Liver (tissue), 3 donors: ENCODE data around the gene RASA1.

ENCODE experiments used
- HNF4A ChIP-seq, 2 donors: conservative IDR thresholded peaks; 2 replicates each; pipeline ENCODE4 v1.6.1; 2016; ENCODE audit warnings: antibody characterized with exemption in 2 of 2, mild to moderate bottlenecking in 2 of 2
- JUND ChIP-seq, 2 donors: IDR thresholded peaks; 2 replicates each; pipeline ENCODE4 v1.6.1; 2016; ENCODE audit warnings: antibody characterized with exemption in 2 of 2
- RAD21 ChIP-seq, 2 donors: IDR thresholded peaks; 2 replicates each; pipeline ENCODE4 v1.6.1; 2016; ENCODE audit warnings: antibody characterized with exemption in 2 of 2, mild to moderate bottlenecking in 2 of 2
- TAF1 ChIP-seq: conservative IDR thresholded peaks from 2 replicates; pipeline ENCODE4 v1.6.1; 2016; ENCODE audit warnings: antibody characterized with exemption, mild to moderate bottlenecking
- TF ChIP-seq, protein P1 (sequence below): fragments of 150-350 bp; IDR thresholded peaks from 2 replicates; pipeline ENCODE4 v1.5.1; 2017; ENCODE audit warnings: improper control_type of control experiment, low read depth, low read length; ENCODE audit not compliant: missing input control
- TF ChIP-seq, protein P2 (sequence below): IDR thresholded peaks from 2 replicates; pipeline ENCODE4 v1.6.1; 2016; ENCODE audit warnings: antibody characterized with exemption, mild to moderate bottlenecking
- donor health status: healthy.
- donor health status: healthy.

DNA sequence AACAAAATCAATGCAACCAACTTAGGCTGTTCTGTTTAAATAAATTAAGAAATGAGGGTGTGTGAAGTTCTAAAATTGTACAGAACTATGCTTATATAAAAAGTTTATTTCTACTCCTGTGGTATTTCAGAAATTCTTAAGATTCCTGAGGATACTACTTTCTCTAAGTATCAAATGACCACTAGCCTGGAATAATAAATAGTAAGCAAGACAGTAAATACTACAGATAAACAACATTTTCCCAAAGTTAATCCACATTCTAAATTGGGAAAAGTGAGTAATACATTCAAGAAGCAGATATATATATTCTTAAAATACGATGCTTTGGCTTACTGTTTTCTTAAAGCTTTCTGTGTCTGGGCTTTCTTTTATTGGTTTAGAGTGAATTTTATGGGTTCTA lies 115.5 kb downstream of the RASA1 start:
- TF ChIP-seq, protein P1, sequence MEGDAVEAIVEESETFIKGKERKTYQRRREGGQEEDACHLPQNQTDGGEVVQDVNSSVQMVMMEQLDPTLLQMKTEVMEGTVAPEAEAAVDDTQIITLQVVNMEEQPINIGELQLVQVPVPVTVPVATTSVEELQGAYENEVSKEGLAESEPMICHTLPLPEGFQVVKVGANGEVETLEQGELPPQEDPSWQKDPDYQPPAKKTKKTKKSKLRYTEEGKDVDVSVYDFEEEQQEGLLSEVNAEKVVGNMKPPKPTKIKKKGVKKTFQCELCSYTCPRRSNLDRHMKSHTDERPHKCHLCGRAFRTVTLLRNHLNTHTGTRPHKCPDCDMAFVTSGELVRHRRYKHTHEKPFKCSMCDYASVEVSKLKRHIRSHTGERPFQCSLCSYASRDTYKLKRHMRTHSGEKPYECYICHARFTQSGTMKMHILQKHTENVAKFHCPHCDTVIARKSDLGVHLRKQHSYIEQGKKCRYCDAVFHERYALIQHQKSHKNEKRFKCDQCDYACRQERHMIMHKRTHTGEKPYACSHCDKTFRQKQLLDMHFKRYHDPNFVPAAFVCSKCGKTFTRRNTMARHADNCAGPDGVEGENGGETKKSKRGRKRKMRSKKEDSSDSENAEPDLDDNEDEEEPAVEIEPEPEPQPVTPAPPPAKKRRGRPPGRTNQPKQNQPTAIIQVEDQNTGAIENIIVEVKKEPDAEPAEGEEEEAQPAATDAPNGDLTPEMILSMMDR, result no peak
- TF ChIP-seq HNF4A (conservative IDR thresholded peaks at IDR 0.05) (no peak), RAD21 (IDR thresholded peaks at IDR 0.05) (no peak), JUND (IDR thresholded peaks at IDR 0.05) (no peak), TAF1 (no peak)
- TF ChIP-seq, protein P2, sequence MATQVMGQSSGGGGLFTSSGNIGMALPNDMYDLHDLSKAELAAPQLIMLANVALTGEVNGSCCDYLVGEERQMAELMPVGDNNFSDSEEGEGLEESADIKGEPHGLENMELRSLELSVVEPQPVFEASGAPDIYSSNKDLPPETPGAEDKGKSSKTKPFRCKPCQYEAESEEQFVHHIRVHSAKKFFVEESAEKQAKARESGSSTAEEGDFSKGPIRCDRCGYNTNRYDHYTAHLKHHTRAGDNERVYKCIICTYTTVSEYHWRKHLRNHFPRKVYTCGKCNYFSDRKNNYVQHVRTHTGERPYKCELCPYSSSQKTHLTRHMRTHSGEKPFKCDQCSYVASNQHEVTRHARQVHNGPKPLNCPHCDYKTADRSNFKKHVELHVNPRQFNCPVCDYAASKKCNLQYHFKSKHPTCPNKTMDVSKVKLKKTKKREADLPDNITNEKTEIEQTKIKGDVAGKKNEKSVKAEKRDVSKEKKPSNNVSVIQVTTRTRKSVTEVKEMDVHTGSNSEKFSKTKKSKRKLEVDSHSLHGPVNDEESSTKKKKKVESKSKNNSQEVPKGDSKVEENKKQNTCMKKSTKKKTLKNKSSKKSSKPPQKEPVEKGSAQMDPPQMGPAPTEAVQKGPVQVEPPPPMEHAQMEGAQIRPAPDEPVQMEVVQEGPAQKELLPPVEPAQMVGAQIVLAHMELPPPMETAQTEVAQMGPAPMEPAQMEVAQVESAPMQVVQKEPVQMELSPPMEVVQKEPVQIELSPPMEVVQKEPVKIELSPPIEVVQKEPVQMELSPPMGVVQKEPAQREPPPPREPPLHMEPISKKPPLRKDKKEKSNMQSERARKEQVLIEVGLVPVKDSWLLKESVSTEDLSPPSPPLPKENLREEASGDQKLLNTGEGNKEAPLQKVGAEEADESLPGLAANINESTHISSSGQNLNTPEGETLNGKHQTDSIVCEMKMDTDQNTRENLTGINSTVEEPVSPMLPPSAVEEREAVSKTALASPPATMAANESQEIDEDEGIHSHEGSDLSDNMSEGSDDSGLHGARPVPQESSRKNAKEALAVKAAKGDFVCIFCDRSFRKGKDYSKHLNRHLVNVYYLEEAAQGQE, result no peak
